Measurements from ENCODE around the gene MXI1. TPM values are rescaled to one million over a fixed set of nuclear protein-coding genes. Genes with fewer than 3 reads are reported as not detected.
"Not testable (repeated sequence)": the region's sequence is repeated elsewhere in the genome, so short reads cannot be mapped to it uniquely, and the experiment has no call there.

Gene MXI1
- total RNA-seq, 1 experiment from 2014 or later: 8.4 TPM

DNA sequence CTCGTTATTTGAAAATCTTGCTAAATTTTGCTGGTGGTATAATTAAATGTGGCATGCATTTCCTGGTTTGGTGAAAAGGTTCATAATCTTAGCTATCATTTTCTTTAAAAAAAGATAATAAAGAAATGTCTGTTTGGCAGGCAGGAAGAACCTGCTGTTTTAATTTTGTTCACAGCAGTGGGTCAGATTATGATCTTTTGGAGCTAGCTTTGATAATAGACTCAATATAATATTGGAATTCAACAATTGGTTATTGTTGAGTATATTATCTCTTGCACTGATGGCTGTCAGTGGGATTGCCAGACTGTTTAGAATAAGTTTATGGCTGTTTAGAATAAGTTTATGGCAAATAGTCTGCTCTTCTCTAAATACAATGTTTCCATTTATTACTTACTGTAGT, 35.1 kb downstream of the MXI1 start:
- Mint-ChIP-seq H3K27ac (ENCODE audit: unreplicated experiment) (no peak overlapping the region), H3K4me3 (ENCODE audit: low read depth, unreplicated experiment) (no peak overlapping the region), H3K27me3 (ENCODE audit: unreplicated experiment) (no peaks in the 10 kb centered on the region), H3K36me3 (ENCODE audit: insufficient read depth, unreplicated experiment) (no peaks in the 10 kb centered on the region), H3K4me1 (ENCODE audit: low read depth, unreplicated experiment) (no peaks in the 10 kb centered on the region), H3K9me3 (ENCODE audit: low read depth, unreplicated experiment) (no peaks in the 10 kb centered on the region)
- no TSS peak for BruUV-seq (replicated peaks)
- CTCF ChIA-PET: no interaction called here
- TF ChIP-seq, protein P1, sequence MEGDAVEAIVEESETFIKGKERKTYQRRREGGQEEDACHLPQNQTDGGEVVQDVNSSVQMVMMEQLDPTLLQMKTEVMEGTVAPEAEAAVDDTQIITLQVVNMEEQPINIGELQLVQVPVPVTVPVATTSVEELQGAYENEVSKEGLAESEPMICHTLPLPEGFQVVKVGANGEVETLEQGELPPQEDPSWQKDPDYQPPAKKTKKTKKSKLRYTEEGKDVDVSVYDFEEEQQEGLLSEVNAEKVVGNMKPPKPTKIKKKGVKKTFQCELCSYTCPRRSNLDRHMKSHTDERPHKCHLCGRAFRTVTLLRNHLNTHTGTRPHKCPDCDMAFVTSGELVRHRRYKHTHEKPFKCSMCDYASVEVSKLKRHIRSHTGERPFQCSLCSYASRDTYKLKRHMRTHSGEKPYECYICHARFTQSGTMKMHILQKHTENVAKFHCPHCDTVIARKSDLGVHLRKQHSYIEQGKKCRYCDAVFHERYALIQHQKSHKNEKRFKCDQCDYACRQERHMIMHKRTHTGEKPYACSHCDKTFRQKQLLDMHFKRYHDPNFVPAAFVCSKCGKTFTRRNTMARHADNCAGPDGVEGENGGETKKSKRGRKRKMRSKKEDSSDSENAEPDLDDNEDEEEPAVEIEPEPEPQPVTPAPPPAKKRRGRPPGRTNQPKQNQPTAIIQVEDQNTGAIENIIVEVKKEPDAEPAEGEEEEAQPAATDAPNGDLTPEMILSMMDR (IDR thresholded peaks at IDR 0.05; ENCODE audit: unreplicated experiment): no peak
- no peak for DNase-seq
- intact Hi-C loops (cut with micrococcal nuclease; ENCODE audit: unreplicated experiment): no loop called here

DNA sequence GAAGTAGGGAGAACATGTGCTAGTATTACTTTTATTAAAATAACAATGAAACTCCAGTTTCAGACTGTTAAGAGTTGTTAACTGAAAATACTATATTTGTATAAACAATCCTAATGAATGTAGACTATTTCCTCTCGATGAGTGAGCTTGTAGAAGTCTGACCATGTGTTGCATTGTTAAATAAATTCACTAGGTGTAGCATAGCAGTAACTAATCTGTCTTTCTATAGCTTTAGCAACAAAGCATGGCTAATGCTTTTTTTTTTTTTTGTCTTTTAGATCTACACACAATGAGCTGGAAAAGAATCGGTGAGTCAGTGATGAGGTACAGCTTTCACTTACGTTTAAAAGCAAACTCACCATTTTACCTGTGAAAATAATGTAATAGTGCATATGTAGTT, 37.1 kb downstream of the MXI1 start:
- Mint-ChIP-seq H3K9me3 (ENCODE audit: low read depth, unreplicated experiment) (no peaks in the 10 kb centered on the region), H3K36me3 (ENCODE audit: insufficient read depth, unreplicated experiment) (no peaks in the 10 kb centered on the region), H3K4me1 (ENCODE audit: low read depth, unreplicated experiment) (no peaks in the 10 kb centered on the region), H3K4me3 (ENCODE audit: low read depth, unreplicated experiment) (no peak overlapping the region), H3K27me3 (ENCODE audit: unreplicated experiment) (no peaks in the 10 kb centered on the region), H3K27ac (ENCODE audit: unreplicated experiment) (no peak overlapping the region)
- DNase-seq: no peak
- BruUV-seq (replicated peaks): no TSS peak
- TF ChIP-seq, protein P1 (IDR thresholded peaks at IDR 0.05; ENCODE audit: unreplicated experiment): no peak
- intact Hi-C loops (cut with micrococcal nuclease; ENCODE audit: unreplicated experiment): no loop called here
- CTCF ChIA-PET: interaction anchor here (0.6 to 1.1 kb wide), 2 partner anchors 15 to 59 kb away, joined by 3 read pairs; no protein-coding TSS in a partner anchor

DNA sequence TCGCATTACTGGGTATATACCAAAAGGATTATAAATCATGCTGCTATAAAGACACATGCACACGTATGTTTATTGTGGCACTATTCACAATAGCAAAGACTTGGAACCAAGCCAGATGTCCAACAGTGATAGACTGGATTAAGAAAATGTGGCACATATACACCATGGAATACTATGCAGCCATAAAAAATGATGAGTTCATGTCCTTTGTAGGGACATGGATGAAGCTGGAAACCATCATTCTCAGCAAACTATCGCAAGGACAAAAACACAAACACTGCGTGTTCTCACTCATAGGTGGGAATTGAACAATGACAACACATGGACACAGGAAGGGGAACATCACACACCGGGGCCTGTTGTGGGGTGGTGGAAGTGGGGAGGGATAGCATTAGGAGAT, 40.4 kb downstream of the MXI1 start:
- H3K4me1 Mint-ChIP-seq (ENCODE audit: low read depth, unreplicated experiment); H3K9me3 Mint-ChIP-seq (ENCODE audit: low read depth, unreplicated experiment); BruUV-seq (replicated peaks); H3K27ac Mint-ChIP-seq (ENCODE audit: unreplicated experiment); H3K27me3 Mint-ChIP-seq (ENCODE audit: unreplicated experiment); H3K4me3 Mint-ChIP-seq (ENCODE audit: low read depth, unreplicated experiment); DNase-seq; CTCF ChIA-PET; H3K36me3 Mint-ChIP-seq (ENCODE audit: insufficient read depth, unreplicated experiment); intact Hi-C loops (cut with micrococcal nuclease; ENCODE audit: unreplicated experiment): not testable (repeated sequence)

DNA sequence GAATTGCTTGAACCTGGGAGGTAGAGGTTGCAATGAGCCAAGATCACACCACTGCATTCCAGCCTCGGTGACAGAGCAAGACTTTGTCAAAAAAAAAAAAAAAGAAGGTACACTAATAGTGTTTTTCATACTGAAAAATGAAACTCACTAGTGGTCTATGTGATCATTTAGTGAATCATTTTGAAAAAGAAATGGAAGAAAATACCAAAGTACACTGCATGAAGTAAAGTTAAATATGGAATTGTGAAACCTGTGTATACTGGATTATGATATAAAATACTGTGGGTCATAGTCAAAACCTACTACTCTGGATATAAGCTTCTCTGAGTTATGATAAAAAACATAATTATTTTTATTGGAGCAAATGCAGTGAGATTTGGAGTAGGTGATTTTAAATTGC, 42.1 kb downstream of the MXI1 start:
- H3K4me3 Mint-ChIP-seq (ENCODE audit: low read depth, unreplicated experiment); H3K36me3 Mint-ChIP-seq (ENCODE audit: insufficient read depth, unreplicated experiment); DNase-seq; H3K9me3 Mint-ChIP-seq (ENCODE audit: low read depth, unreplicated experiment); BruUV-seq (replicated peaks); H3K4me1 Mint-ChIP-seq (ENCODE audit: low read depth, unreplicated experiment); H3K27ac Mint-ChIP-seq (ENCODE audit: unreplicated experiment); intact Hi-C loops (cut with micrococcal nuclease; ENCODE audit: unreplicated experiment); CTCF ChIA-PET; H3K27me3 Mint-ChIP-seq (ENCODE audit: unreplicated experiment): not testable (repeated sequence)

DNA sequence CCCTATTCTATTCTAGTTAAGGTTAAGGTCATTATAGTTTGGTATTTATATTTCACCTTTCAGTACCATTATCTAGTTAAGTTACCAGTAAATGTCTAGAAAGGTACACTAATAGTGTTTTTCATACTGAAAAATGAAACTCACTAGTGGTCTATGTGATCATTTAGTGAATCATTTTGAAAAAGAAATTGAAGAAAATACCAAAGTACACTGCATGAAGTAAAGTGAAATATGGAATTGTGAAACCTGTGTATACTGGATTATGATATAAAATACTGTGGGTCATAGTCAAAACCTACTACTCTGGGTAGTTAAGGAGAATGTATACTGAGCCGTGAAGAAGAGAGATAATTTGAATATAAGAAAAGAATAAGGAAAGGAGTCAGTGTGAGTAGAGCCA, 44.0 kb downstream of the MXI1 start:
- CTCF ChIA-PET; H3K4me3 Mint-ChIP-seq (ENCODE audit: low read depth, unreplicated experiment); H3K9me3 Mint-ChIP-seq (ENCODE audit: low read depth, unreplicated experiment); DNase-seq; H3K27ac Mint-ChIP-seq (ENCODE audit: unreplicated experiment); intact Hi-C loops (cut with micrococcal nuclease; ENCODE audit: unreplicated experiment); BruUV-seq (replicated peaks); H3K27me3 Mint-ChIP-seq (ENCODE audit: unreplicated experiment); H3K4me1 Mint-ChIP-seq (ENCODE audit: low read depth, unreplicated experiment); H3K36me3 Mint-ChIP-seq (ENCODE audit: insufficient read depth, unreplicated experiment): not testable (repeated sequence)

DNA sequence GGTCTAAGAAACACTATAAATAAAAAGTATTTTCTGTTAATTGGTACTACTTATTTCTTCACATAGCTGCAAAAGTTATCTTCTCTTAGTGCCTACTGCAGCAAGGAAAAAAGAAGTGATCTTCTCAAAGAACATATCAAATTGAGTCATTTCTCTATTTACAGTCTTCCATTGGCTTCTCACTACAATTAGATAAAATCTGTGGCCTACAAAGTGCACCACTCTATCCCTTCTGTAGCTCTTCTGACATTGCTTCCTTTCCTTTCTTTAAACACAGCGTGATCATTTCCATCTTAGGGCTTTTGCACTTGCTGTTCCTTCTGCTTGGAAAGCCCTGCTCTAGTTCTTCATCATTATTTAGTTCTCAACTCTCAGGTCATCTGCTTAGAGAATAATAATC, 44.7 kb downstream of the MXI1 start:
- Mint-ChIP-seq H3K27ac (ENCODE audit: unreplicated experiment) (no peak overlapping the region), H3K27me3 (ENCODE audit: unreplicated experiment) (no peaks in the 10 kb centered on the region), H3K9me3 (ENCODE audit: low read depth, unreplicated experiment) (no peaks in the 10 kb centered on the region), H3K36me3 (ENCODE audit: insufficient read depth, unreplicated experiment) (no peaks in the 10 kb centered on the region), H3K4me3 (ENCODE audit: low read depth, unreplicated experiment) (no peak overlapping the region), H3K4me1 (ENCODE audit: low read depth, unreplicated experiment) (no peaks in the 10 kb centered on the region)
- DNase-seq: no peak
- intact Hi-C loops (cut with micrococcal nuclease; ENCODE audit: unreplicated experiment): no loop called here
- CTCF ChIA-PET: no interaction called here
- TF ChIP-seq, protein P1 (IDR thresholded peaks at IDR 0.05; ENCODE audit: unreplicated experiment): no peak
- BruUV-seq (replicated peaks): no TSS peak

Data from Calu3 (cell line).